NK-92 (cell line): Measurements from ENCODE around the gene HS1BP3.

Source experiments
- DNase-seq: peaks from one replicate; lab custom pipeline; 2025; ENCODE audit not compliant: unreplicated experiment; lab: John Stamatoyannopoulos, UW

Gene HS1BP3, protein sequence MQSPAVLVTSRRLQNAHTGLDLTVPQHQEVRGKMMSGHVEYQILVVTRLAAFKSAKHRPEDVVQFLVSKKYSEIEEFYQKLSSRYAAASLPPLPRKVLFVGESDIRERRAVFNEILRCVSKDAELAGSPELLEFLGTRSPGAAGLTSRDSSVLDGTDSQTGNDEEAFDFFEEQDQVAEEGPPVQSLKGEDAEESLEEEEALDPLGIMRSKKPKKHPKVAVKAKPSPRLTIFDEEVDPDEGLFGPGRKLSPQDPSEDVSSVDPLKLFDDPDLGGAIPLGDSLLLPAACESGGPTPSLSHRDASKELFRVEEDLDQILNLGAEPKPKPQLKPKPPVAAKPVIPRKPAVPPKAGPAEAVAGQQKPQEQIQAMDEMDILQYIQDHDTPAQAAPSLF

DNA sequence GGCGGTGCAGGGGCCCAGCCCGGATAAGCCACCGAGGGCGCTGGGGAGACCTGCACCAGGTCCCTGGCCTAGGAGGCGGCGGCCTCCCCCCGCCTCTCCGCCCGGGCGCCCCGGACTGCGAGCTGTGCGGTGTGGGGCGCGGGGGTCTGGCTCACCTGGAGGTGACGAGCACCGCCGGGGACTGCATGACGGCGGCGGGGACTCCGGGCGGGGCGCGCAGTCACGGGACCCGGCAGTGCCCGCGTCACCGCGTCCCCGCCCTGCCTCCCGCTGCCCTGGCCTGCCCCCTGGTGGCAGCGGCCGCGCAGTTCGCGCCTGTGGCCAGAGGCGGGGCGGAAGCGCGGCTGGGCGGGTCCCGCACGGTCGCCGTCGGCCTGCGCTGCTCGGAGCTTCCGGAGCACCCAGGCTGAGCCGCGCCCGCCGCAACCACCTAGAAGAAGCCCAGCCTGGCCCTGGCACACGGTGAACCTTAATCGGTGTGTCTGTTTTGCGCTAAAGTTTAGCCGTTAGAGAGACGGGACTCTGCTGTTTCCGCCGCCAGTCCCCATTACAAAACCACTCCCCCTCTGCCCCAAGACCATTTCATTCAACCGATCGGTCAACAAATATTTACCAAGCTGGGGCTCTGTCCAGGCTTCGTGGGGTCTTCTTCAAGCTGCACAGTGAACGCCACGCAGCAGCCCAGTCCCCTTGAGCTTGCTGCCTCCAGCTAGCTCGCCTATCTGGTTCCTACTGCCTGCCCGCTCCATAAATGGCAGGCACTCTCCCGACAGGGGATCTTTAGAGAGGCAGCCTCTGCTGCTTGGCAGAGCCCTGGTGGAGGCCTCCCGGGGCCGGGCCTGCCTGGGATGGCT lies at the start of gene HS1BP3:
TSS of gene HS1BP3 (minus strand) at position 222 of the 854 bp plus-strand sequence. CDS start at position 187, 35 bp downstream.
- DNase-seq, result no peak

DNA sequence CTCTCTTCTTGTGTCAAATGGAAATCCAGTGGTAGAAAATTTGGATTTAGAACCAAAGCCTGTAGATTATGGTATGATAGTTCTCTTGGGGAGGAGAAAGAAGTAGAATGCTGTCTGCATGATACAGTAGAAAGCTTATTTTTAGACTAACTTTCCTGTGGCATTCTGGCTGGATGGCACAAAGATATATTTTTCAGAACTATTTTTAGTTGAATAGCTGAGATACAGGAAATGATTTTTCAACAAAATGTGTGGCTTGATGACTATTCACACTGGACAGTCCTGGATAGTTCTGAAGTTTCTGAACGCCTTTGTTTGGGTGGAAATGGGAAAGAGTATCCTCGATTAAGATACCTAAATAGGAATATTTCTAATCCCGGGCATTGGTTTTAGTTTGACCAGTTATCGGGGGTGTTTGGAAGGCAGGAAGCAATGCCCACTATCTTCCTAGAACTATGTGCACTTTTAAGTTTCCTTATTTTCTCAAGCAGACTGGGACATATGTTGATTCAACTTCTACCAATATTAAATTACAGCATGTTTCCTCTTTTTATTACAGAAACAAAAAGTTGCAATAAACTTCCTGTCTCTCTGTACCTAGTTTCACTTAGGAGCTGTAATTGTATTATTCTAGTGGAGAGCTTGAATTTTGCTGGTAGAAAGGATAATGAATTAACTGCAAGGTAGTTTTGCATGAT lies 48.2 kb upstream of the HS1BP3 start:
- DNase-seq, result no peak

DNA sequence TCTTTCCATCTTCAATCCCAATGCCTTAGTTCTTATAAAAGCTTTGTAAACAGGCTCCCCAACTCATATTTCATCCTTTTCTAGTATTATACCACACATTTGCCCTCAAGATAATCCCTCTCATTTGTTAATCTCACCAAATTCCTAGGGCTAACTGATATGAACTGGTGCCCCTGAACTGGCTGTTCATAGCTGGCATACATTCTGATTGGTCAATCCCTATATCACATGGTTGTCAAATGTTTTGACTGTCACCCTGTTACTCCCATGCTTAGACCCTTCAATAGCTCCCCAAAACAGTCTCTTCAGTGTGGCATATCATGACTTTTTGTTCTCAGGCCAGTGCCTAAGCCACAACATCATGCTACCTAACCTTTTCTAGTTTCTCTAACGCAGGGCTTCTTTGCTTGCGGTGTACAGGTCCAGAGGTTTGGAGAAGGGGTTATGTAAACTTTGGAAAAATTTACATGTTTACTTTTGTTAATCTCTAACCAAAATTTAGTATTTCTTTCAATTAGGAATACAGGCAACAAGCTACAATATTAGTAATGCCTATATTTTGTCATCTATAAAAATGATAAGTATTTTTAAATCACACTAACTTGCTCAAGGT lies 46.5 kb upstream of the HS1BP3 start:
- no peak for DNase-seq

DNA sequence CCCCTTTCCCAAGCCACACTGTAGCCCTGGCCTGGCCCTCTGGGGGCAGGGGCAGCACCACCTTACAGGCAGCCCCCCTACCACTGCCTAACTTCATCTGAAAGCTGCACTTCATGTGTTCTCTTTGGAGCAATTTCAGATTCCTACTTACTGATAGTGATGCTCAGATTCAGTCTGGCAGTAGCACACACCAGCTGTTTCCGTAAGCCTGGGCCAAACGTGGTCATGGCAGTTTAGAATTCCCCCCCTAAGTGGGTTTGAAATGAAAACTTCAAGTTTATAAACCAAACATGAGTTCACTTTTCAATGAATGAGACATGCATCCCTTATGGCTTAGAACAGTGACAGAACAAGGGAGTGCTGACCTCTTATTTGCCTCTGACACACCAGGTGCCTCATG lies 45.5 kb upstream of the HS1BP3 start:
- no peak for DNase-seq

DNA sequence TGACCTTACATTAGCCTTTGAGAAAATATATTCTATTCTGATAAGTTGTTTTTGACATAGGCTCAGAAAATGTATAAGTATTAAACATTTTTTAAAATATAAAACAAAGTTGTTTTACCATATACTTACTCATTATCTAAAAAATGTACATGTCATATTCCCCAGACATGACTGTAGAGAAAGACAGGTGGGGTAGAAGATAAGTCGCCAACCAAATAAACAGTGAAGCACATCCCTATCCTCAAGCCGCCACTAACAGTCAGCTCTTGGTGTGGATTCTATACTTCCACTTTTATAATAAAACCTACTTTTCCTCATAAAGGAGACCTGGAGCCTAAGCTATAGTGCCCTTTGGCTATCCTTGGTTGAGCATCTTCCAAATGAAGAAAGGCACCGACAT lies 42.4 kb upstream of the HS1BP3 start:
- DNase-seq, result no peak

DNA sequence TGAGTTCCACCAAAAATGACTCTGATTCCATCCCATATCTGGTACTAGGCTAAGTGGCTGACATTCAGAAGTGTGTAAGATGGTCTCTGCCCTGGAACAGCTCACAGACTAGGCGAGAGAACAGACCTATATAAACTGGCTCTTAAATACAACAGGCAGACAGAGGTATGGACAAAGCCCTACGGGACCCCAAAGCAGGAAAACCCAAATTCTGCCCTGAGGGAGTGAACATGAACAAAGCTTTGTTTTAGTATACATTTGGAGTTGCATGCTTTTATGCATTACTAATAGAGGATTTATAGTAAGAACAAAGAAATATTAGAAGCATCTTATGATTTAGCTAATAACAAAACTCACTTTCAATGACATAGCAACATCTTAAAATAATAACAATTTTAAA lies 41.2 kb upstream of the HS1BP3 start:
- DNase-seq, result no peak

DNA sequence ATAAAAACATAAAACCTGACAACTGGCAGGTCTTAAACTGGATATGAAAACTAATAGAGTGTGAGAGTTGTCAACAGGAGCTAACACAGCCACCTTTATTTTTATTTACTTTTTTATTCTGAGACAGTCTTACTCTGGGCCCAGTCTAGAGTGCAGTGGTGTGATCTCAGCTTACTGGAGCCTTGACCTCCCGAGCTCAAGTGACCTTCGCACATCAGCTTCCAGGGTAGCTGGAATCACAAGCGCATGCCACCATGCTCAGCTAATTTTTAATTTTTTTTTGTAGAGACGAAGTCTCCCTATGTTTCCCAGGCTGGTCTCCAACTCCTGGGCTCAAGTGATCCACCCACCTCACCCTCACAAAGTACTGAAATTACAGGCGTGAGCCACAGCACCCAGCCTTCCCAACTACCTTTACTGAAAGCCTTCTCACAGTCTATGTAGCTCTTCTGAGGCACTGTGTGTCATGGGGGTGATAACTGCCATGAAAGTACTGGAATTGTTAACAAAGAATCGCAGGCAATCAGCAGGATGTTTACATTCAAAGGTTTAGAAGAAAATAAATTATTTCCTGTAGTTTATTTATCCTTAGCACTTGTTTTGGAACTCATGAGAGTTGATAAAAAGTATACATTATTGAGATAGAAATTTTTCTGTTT lies 40.3 kb upstream of the HS1BP3 start:
- DNase-seq, result no peak

DNA sequence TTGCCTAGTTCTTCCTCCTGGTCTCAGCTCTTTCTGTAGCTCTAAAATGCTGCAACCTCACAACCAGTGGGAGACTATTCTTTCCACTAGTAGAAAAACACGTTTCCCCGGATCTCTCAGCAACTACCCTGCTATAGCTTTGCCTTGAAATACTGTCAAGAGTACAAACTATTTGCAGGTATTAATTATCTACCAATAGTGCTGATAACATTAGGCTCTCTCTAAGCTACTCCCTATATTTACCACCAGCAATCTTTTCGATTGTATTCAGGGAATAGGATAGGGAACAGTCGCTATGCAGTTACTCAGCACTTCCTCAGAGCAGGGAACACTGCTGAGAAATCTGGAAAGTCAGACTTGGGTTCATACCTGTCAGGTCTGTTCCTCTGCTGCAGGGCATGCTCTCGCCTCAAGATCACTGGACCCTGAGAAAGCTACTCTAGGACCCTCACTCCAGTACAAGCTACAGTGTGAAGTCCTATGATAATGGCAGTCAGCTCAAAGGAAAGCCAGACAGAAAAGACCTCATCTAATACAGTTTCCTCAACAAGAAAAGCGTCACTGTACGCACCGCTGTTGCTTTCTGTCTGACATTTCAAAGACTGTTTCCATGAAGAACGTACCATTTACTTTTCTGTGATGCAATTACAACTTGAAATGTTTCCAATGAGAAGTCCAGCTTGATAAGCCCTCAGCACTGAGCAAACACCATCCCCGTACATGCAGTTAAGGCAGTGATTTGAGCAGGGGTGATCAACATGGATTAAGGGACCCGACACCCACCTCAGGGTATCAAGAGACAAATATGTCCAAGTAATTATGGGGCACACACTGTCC lies 38.7 kb upstream of the HS1BP3 start:
- DNase-seq, result no peak

DNA sequence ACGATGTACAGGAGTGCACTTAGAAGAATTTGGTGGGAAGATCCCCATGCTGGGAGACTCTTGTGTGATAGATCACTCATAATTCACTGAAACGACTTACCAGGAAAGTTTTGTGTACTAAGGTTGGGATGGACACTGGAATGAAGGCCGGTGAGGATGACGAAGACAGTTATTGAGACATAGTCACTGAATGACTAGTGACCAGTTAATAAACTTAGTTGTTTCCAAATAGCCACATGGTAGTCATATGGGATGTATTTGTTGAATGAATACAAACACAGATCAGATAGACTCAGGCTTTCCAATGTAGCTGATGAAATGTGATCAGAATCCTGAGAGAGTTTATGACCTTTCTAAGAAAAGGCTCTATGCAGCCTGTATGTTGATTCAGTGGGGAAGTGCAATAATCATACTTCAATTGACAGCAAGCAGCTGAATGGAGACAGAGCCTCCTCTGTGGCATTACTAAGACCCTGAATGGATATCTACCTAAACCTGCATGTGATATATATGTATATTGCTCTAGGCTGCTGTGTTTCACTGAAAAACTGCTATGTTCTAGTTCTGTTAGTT lies 36.4 kb upstream of the HS1BP3 start:
- no peak for DNase-seq

DNA sequence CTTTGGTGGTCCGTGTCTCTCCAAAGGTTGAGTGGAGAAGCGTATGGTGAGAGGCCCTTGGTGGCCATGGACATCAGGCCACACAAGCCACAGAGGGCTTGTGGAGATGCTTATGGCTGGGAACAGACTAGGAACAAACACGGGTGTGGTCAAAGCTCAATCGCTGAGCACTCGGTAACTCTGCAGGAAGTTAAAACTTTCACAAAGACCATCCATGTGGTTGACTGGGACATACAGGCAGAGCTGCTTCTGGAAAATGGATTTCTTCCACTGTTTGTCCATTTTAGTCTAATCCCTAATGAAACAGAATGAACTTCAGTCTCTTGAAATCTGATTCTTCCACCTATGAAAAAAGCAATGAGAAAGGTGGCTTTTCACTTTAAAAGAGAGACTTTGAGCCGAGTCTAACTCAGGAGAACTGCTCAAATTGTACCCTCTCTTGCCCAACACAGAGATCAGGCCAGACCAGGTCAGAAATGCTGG lies 33.7 kb upstream of the HS1BP3 start:
- DNase-seq, result no peak

DNA sequence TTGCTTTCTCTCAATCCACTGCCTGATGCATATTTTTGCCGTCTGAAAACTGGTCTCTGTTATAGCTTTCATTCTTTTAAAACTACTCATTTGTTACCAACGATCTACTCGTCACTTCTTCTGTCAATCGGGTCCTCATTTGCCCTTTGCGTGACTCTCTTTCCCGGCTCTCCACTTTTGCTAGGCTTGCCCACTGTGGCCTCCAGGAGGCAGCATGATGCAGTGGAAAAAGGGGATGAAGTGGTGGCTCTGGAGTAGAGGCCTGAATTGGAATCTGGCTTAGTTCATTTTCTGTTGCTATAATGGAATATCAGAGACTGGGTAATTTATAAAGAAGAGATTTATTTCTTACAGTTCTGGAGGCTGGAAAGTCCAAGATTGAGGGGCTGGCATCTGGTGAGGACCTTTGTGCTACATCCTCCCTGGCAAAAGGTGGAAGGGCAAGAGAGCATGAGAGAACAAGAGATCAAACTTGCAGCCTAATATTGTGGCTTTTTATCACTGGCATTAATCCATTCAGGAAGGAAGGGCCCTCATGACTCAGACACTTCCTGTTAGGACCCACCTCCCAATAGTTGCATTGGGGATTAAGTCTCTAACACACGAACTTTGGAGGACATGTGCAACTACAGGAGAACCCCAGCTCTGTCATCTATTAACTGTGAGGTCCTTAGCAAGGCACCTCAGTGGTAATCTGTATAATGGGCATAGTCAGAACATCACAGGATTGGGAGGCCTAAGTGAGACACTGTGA lies 31.4 kb upstream of the HS1BP3 start:
- no peak for DNase-seq

DNA sequence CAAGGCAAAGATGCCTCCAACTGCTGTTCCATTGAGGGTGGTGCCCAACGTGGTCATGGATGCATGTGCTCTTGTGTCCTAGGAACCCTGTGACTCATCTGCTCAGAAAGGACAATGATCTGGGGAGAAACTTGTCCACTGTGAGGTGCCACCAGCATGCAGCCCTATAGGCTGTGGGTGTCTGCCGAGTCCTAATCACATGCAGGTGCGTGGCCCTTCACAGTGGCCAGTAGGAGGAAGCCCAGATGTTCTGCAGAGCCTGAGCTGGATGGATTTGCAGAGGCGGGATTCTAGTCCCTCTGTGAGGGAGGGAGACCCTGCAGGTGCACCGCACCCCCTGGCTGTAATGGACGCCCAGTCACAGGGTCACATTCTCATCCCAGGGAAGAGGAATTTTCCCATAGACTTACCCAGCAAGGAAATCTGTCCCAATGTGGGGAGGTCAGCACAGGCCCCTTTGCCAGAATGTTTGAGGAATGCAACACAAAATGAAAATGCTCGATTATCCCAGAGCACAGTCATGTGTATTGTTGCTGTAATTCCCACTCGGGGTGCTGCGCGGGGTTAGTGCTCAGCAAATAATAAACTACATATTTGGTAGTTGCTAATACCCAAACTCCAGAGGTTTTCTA lies 30.0 kb upstream of the HS1BP3 start:
- DNase-seq, result no peak

DNA sequence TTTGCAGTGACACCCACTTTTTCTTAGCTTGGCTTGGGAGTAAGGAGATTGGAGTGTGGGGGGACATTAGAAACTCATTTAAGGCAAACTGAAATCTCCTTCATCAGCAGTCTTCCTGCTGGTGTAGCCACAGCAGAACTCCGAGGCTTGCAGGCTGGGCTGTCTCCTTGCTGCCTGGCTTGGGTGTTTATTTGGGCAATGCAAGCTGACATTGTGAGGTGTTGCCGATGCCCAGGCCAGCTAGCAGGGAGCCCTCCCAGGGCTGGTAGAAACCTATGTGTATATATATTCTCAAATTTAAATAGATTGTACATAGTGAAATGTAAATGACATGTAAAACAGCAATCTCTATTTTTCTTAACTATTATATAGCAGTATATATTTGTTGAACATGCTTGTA lies 27.9 kb upstream of the HS1BP3 start:
- DNase-seq, result no peak

DNA sequence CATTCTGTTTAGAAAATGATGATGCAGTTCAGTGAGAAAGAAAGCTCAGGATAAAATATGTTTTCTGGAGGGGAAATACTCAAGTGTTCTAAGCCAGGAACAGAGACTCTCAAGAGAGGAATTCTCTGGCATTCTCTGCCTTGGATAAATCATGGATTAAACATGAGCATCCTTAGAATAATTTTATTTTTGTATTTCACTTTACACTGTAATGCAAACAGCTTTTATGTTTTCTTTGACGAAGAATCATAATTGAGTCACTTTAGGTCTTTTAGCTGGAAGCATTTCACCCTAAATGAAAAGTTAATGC lies 27.1 kb upstream of the HS1BP3 start:
- no peak for DNase-seq

DNA sequence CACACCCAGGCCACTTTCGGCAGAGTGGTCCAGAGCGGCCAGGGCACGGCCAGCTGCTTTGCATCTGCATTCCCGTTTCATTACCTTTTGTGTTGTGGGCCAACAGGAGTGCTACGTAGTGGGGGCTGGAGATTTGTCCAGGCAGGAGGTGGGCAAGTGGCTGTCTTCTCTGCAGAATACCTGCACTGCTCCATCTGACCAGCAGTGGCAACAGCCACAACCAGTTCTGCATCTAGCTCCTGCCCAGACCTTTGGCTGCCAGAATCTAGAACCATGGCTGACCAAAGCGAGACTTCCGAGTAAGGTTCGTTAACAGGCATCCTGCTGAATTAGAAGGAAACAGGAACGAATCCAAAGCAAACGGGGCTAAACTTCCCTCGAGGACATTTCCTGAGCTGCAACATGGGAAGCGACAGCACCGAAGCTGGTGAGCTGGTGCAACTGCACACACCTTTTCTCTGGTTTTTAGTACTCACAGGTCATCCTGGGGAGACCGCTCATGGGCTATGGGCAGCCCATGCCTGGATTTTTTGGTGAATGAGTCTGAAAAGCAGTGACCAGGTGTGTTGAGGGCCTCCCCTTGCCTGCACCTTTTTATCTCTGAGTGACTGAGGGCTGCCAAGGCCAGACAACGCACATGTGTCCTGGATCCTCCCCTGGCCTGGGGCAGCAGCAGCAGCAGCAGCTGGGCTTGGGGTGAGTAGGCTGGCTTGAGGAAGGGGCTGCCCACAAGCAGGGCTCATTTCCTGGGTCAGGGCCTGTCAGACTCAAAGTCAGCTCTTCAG lies 26.6 kb upstream of the HS1BP3 start:
- DNase-seq, result no peak

DNA sequence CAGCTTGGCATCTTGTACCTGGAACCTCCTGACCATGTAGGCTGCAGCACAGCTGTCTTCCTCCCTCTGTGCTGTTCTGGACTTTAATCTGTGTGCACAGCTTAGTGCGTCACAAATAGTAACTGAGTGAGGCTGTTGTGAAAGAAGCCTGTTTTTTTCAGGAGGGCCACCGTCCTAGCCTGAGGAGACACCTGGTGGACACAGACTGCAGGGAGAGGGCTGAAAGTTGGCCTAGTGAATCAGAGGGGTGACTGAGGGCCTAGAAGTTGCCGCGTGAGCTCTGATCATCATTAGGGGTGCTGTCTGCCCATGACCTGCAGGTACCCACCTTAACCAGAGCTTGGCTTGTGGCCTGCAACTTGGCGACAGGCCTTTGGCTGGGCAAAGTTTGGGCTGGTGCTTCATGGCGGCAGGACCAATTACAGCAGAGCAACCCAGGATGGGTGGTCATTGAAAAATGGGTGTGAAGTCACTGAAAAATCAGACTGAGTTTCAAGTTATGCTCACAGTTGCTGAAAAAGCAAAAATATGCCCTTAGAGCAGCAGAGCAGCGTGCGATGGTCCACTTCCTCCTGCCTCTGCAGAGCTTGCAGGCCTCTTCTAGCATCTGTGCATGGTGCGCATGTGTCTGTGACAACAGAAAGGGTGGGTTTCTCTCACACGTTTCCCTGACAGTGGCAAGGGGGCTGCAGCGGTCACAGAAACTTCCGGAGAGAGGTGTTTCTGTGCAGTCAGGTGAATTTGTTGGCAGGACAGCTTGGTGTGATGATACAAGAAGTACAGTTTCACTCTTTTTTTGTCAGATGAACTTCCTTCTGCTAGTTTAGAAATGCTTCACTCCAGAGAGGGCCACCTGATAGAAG lies 25.7 kb upstream of the HS1BP3 start:
- DNase-seq, result no peak
